NCI-H1694 treated with DMSO at 0.1 percent for 48 hours (cell line): ENCODE measurements around the gene ZNF385B.
"Not testable (repeated sequence)": the region's sequence is repeated elsewhere in the genome, so short reads cannot be mapped to it uniquely, and the experiment has no call there.

Experiments used
- DNase-seq: peaks from one replicate; lab custom pipeline; 2025; lab: John Stamatoyannopoulos, UW

The ZNF385B gene

DNA sequence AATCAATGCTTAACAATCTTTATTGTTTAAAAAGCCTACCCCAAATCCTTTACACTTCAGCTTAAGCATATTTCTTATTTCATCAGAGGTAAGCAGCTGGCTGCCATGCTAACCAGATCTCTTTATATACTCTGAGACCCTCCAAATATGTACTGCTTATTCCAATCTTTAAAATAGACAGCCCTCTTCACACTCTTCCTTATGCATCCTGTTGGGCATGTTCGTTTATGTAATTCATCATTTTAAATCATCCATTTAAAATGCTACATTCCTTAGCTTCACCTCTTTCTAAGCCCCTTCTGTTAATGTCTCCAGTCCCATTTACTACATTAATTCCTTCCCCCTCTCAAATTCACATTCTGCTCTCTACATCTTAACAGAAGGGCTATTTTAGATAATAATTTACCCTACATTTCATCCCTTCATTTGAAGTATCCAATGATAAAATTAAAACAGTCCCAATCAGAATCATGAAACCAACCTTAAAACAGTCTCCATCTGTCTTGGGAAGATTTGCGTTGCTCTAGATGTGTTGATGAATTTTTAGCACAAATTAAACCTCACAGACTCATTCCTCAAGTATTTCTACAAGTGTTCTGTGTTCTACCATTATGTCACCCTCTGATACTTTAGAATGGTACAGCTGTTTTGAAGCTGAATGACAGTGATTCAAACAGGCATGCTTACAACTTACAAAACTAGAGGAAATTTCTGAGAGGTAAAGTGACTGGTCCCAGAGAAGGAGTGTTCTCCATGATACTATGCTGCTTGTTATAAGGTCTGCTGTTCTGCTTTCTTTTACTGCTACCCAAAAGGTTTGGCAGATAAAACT lies 59.1 kb downstream of the ZNF385B start:
- no peak for DNase-seq

DNA sequence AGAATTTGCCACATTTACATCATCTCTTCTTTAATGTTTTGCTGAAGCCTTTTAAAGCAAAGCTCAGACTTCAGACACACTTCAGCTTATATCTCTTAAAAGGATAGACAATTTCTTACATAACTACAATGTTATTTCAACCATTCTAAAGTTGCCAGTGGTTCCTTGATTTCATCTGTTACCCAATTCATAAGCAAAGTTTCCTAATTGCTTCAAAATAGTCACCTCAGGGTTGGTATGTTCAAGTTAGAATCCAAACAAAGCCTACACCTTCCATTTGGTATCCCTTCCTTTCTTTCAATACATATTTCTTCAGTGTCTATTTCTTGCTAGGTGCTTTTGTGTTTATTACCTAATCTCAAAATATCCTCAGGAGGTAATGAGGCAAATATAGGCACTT lies 60.6 kb downstream of the ZNF385B start:
- no peak for DNase-seq

DNA sequence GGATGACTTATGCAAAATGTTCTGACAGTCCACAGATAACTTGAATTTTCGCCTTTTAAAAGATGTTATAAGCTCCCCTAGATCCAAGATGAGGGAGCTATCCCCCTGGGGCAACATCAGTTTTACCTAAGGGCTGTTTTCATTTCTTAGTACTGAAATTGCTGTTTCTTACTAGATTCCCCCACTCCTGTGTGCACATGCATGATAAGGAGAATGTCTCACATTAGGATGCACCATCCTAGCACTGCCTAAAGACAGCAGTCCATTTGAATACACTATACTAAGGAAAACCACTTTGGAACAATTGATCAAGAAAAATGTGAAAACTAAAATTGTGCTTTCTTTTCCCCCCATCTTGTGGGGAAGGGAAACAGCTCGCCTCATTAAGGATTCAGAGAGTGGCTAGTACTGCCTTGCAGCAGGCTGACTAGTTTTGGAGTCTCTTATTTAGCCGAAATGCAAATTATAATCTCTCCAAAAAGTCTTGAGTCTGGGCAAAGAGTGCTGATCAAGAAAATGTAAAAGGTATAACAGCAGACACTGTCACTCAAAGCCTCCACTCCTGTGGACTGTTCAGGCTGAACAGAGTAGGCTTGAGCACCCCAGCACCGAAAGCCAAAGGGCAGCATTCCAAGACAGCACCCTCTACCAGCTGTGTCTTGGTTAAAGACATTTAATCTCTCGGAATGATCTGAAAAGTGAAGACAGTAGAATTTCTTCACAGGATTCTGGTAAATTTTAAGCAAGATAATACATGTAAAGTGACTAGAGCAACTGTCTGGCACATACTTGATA lies 65.0 kb downstream of the ZNF385B start:
- no peak for DNase-seq

DNA sequence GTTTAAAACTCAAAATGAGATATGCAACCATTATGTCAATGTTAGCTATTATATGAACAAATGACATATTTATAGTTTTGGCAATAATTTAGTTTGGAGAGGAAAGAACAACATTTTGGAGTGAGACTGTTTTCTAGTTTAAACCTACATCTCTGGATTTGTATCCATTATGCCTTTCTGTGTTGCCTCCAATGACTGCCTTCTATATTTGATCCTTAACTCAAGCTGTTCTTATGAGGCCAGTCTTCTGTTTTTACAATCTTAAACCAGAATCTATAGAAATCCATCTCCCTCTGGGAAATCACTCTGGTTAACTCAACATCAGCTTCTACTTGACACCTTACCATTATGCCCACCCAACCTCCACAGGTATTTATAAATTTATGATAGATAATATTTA lies 67.5 kb downstream of the ZNF385B start:
- no peak for DNase-seq

DNA sequence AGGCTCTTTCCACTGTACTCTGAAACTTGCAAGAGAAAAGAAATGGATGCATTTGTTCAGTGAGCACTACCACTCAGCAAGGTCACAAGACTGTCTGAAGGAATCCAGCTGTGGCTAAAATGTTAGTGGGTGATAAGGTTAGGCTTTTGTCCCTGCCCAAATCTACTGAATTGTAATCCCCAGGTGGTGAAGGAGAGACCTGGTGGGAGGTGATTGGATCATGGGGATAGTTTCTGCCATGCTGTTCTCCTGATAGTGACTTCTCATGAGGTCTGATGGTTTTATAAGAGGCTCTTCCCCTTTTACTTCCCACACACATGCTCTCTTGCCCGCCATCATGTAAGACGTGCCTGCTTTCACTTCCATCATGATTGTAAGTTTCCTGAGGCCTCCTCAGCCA lies 68.2 kb downstream of the ZNF385B start:
- no peak for DNase-seq

DNA sequence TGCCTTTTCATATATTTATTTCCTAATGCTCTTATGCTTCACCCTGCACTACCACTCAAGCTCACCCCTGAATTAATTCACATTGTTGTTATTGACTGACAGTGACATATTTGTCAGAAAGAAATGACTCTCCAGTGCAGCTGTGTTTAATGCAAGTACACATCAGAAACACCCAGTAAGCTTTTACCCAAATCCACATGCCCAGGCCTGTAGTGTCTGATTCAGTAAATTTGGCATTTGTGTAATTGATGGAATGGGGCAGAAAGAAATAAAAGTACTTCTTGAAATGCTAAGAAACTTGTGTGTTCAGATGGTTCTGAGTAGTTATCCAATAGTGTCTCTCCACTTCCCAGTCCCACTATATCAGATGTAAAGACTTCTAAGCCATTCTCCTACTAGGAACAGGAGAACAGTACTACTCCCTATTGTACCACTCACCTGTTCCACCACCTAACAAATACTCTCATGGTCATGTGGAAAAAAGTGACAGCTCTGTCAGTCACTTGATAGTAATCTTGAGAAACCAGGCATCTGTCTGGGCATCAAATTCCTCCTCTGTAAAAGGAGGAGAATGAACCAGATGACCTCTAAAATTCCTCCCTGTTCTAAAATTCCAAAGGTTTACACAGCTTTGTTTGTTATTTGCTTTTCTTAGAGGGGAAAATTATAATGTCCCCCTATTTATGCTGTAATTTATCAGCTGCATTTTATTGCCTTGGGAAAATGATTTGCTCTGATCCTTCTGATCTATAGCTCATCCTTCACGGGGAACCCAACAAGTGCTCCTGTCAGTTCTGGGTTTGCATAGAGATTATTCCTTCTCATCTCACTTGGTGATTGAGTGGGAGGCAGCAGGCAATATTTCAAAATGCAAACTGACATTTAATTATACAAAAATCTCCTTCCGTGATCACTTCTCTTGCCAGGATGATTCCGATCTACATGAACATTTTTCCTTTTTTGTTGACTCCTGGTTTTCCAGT lies 70.9 kb downstream of the ZNF385B start:
- DNase-seq, result no peak

DNA sequence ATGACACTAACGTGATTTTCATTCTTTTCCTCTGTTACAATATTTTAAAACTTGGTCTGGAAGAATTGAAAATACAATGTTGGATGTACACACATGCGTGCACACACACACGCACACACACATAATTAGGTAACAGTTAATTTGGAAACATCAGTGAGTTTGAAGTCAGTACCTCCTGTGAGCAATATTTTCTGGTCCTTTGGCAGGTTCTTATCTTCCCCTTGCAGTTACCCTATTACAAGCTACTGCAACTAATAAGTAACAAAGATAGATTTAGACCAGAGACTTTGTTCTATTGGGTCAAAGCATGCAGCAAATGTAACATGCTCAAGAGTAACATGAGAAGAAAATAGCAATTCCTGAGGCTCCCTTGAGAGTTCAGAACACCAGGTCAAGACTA lies 73.3 kb downstream of the ZNF385B start:
- DNase-seq, result no peak

DNA sequence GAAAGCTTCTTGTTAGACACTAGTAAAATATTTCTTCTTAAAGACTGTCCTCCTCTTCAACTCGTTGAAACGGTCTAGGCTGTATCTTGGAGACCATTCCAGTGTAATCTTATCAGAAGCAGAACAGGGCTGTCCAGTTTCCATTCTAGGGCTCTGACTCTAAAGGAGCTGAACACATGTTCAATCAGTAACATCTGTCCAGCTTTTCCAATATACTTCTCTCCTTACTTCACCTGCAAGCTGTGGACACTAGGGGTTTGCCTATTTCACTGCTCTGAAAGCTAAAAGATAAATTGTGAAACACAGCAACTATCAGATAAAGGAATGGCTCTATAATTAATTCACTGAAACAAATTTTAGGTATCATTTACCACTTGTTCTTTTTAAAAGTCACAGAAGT lies 73.8 kb downstream of the ZNF385B start:
- DNase-seq, result no peak

DNA sequence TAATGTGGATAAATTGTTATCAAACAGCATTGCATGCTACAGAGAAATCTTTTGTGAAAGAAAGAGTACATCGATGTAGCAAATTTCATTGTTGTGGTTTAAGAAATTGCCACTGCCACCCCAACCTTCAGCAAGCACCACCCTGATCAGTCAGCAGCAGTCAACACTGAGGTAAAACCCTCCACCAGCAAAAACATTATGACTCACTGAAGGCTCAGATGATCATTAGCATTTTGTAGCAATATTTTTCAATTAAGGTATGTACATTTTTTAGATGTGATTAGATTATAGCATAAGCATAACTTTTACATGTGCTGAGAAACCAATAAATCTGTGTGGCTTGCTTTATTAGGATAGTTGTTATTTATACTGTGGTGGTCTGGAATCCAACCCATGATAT lies 75.5 kb downstream of the ZNF385B start:
- DNase-seq, result no peak

DNA sequence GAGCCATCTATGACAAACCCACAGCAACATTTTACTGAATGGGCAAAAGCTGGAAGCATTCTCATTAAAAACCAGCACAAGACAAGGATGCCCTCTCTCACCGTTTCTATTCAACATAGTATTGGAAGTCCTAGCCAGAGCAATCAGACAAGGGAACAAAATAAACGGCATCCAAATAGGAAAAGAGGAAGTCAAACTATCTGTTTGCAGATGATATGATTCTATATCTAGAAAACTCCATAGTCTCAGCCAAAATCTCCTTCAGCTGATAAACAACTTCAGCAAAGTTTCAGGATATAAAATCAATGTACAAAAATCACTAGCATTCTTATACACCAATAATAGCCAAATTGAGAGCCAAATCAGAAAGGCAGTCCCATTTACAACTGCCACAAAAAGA lies 79.1 kb downstream of the ZNF385B start:
- not testable (repeated sequence) for DNase-seq

DNA sequence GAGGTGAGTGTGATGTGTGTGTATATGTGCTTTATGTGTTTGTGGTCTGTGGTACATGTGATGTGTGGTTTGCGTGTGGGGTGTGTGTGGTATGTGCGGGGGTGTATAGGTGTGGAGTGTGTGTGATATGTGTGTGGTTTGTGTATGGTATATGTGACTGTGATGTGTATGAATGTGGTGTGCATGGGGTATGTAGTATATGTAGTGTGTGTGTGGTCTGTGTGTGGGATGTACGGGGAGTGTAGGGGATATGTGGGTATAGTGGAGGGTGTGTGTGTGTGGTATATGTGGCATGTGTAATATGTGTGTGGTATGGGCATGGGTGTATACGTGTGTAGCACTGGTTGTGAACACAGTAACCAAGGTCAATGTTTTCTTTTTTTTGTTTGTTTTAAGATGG lies 87.4 kb downstream of the ZNF385B start:
- no peak for DNase-seq

DNA sequence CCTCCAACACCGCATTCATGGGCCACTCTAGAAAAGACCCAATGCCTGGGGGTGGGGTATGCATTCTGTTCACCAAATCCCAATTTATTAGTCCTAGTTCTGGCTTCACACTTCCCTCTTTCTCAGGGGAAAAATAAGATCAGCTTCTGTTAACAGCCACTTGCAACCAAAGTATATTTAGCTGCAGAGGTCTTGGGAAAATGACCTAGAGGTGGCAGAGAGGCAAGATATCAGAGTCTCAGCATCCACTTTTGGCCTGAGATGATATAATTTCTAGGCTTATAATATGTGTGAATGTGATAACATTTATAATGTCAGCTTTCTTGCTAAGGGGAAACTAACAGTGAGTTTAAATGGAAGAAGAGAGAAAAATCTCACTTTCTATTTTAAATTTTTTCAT lies 89.1 kb downstream of the ZNF385B start:
- no peak for DNase-seq

DNA sequence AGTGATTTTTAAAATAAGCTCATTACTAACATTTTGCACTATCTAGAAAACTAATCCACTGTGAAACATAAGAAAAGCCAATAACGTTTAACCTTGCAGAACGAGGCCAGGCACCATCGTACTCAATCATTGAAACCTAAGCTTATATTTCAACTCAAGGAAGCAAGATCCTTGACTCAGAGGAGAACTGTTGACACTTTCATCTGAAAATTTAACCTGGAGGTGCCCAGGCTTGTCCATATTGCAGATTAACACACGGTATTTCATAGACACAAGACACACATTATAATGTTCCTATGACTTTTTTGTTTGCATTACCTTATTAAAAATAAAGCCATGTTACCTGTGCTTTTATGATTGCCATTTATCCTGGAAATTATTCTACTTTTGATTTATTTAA lies 89.6 kb downstream of the ZNF385B start:
- no peak for DNase-seq

DNA sequence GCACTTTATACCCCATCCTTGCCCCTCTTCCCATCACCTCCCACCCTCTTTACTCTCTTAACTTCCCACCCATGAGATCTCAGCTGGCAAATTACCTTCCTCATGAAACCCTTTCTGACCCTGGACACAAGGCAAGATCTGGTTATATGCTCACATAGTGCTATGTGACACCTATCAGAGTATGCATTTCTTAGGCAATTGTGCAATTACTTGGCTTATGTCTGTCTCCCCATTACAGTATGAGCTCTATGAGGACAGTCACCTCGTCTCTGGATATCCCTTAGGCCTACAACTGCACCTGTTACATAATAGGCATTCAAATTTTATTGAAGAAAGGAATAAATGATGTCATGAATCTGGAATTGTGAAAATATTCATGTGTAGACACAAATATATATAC lies 91.4 kb downstream of the ZNF385B start:
- no peak for DNase-seq

DNA sequence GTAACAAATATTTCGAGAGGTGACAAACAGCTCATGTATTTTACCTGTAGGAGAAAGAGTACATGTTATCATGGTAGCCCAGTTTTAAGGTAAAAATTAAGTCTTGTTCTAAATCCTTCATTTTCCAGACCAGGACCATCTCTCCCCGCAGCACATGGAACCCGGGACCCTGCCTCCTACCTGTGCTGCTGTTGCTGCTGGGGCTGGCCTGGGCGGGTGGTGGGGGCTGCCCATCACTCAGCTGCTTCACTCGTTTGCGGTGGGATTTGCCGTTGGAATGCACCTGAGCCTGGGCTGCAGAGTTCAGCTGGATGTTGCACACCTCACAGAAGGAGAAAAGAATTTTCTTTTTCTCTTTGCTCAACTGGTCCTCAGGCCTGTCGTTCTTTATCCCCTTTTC lies 92.1 kb downstream of the ZNF385B start:
- no peak for DNase-seq

DNA sequence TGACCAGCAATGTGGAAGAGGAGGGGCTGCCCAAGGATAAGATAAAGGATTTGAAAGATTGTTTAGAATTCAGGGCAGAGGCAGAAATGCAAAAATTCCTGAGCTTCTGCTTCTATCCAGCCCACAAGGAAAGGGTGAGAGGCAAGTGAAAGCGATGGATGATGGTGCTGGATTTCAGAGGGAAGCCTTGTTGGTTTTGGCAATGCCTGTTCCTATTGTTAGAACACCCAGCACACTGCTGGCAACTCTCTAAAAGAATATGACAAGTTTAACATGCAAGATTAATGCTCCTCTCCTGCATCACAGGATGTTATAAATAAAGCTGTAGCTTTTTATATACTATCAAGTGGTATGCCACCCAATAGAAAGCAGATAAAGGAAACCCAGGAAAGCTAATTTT lies 92.6 kb downstream of the ZNF385B start:
- DNase-seq, result no peak

DNA sequence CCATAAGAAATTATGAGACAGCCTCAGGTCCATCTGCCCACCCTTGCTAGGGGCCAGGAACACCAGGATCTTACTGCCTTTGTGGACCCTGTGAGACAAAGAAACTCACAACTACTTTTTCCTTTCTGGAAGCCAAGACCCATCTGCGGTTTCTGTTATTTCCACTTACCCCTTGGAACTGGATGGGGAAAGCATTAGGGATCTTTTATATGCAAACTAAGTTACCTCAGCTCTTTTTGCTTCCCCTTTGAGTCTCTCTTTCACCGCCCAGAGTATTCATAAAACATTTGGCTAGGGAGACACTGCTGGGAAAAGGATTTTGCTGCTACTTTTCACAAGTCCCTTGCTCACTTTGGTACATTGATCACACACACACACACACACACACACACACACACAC lies 95.7 kb downstream of the ZNF385B start:
- DNase-seq, result no peak

DNA sequence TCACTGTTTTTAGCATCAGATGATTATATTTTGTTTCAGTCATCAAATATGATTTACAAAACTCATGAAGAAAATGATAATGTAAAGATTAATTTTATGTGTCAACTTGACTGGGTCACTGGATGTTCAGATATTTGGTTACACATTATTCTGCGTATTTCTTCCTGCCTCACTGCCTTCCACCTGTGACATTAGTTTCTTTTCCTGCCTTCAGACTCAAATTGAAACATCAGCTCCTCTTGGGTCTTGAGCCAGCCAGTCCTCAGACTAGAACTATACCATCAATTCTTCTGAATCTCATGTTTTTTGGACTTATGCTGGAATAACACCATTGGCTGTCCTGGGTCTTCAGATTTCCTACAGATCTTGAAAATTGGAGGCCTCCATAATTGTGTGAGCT lies 96.7 kb downstream of the ZNF385B start:
- no peak for DNase-seq

DNA sequence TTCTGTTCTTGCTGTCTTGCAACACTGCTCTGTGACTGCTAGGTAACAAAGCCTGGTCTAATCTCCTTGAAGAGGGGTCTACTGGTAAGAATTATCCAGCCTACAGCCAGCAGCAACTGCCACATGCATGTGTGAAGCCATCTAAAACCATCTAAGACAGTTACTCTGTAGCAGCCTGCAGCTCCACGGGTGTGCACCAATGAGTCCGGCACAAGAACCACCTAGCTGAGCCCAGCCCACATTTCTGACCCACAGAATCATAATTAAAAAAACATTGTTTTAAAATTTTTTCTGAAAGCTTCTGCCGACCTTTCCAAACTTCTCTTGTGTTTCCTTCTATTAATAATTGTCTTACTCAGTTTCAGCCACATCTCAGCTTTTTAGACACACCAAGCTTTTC lies 102.8 kb downstream of the ZNF385B start:
- DNase-seq, result no peak

DNA sequence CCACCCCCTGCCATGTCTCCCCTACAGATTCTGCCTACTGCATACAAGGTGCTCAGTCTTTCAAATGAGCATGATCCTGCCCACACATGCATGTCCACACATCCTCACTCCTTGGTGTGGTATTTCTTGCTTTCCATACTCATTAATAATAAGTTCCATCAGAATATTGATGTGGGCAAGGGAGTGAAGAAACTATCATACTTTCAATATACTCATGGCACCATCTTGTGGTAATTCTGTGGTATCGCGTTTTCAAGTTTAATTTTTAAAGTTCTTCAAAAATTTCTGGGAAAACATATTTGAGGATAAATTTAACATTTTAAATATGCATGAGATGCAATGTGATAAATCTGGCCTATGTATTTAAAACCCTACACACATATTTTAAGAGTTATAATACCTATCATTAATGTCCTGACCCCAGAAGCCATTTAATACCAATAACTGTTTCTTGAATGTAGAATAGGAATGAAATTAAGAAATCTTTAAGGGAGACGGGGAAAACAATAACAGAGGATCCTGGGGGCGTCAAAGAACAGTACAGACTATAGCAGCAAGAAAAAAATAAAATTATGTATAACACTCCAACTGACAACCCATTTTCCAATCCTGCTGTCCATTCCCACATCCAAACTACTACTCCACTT lies 110.1 kb downstream of the ZNF385B start:
- peak; percentile 58 for DNase-seq

DNA sequence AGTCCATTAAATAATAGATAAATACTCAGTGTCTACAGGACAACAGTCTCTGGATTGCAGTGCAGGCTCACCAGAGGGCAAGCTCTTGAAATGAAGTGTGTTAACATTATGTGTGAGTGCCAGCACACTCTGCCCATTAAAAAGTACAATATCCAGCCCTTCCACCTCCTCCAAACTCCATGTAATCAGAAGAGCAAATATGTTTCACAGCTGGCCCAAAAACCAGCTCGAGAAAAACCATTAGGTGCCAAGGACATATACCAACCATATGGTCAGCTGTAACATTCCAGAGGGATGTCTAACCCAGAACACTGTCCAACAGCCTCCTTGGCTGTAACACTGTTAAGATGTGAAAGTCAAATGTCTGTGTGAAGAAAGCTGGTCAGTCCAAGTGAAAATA lies 112.2 kb downstream of the ZNF385B start:
- DNase-seq, result no peak

DNA sequence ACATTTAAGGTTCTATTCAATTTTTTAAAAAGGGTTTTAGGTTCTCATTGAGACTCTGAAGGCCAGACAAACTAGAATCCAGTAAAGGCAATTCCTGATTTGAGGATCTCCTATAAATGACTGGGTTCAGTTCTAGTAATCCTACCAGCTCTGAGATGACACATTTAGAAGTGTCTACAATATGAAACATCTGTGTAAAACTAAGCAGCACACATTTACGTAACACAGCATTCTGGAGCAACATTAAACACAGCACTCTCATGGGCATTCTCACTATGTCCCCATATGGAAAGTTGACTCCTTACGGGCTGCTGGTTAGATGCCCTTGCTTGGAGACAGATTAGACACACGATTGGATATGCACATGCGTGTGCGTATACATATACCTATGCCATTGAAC lies 114.4 kb downstream of the ZNF385B start:
- no peak for DNase-seq
